HG03060 (cell line): ENCODE results near the gene MICAL2.

Experiments
- ATAC-seq: cut with Tn5 transposase; IDR thresholded peaks from one replicate; pipeline ENCODE4 v1.9.1; 2021; ENCODE audit warnings: low read depth, moderate number of reproducible peaks; ENCODE audit not compliant: unreplicated experiment

The MICAL2 gene

GRCh38 chr11:12097219-12097618, 13.2 kb upstream of the MICAL2 start:
- ATAC-seq = no peak

- no peak for ATAC-seq
Observed at GRCh38 chr11:12098601-12099000, 11.8 kb upstream of the MICAL2 start.

- no peak for ATAC-seq
Observed at GRCh38 chr11:12099132-12099873, 11.1 kb upstream of the MICAL2 start.

GRCh38 chr11:12100429-12100828, 10.0 kb upstream of the MICAL2 start:
- ATAC-seq = no peak

GRCh38 chr11:12100841-12101242, 9.5 kb upstream of the MICAL2 start:
- ATAC-seq = no peak

GRCh38 chr11:12101318-12101717, 9.1 kb upstream of the MICAL2 start:
- ATAC-seq = no peak

- no peak for ATAC-seq
Observed at GRCh38 chr11:12102588-12103410, 7.6 kb upstream of the MICAL2 start.

GRCh38 chr11:12103411-12104225, 6.8 kb upstream of the MICAL2 start:
- ATAC-seq = no peak

GRCh38 chr11:12105471-12105870, 4.9 kb upstream of the MICAL2 start:
- no peak for ATAC-seq

GRCh38 chr11:12106101-12106500, 4.3 kb upstream of the MICAL2 start:
- ATAC-seq = no peak

- ATAC-seq = no peak
Observed at GRCh38 chr11:12106501-12106900, 3.9 kb upstream of the MICAL2 start.

- ATAC-seq = no peak
Observed at GRCh38 chr11:12108875-12109453, 1.4 kb upstream of the MICAL2 start.

- ATAC-seq = no peak
Observed at GRCh38 chr11:12109591-12110196, 696 bp upstream of the MICAL2 start.

GRCh38 chr11:12110714-12111548, 541 bp downstream of the MICAL2 start:
- peak; percentile 12 for ATAC-seq

- ATAC-seq = no peak
Observed at GRCh38 chr11:12111549-12112520, 1.4 kb downstream of the MICAL2 start.

GRCh38 chr11:12112750-12113149, 2.4 kb downstream of the MICAL2 start:
- ATAC-seq = no peak

- ATAC-seq = no peak
Observed at GRCh38 chr11:12113294-12113693, 2.9 kb downstream of the MICAL2 start.
